Left ventricle myocardium inferior (tissue), 1 donor: ENCODE results near the gene ZNF236. TPM values are rescaled to one million over a fixed set of nuclear protein-coding genes. Genes with fewer than 3 reads are reported as not detected.

Source experiments
- DNase-seq: peaks from one replicate; pipeline ENCODE4 v3.0.0-alpha.2; 2020
- H3K27ac ChIP-seq: fragments of 200-600 bp; replicated peaks from 2 replicates; pipeline ENCODE4 v1.8.0; 2021
- H3K27me3 ChIP-seq: fragments of 200-600 bp; 2 replicates; pipeline ENCODE4 v1.8.0; 2021; ENCODE audit warnings: low read depth
- H3K36me3 ChIP-seq: fragments of 200-600 bp; 2 replicates; pipeline ENCODE4 v1.8.0; 2021
- H3K4me1 ChIP-seq: fragments of 200-600 bp; 2 replicates; pipeline ENCODE4 v1.8.0; 2021
- H3K4me3 ChIP-seq: fragments of 200-600 bp; 2 replicates; pipeline ENCODE4 v1.8.0; 2021; ENCODE audit warnings: mild to moderate bottlenecking, moderate library complexity
- H3K9me3 ChIP-seq: fragments of 200-600 bp; replicated peaks from 2 replicates; pipeline ENCODE4 v1.8.0; 2021
- CTCF ChIP-seq: fragments of 200-600 bp; IDR thresholded peaks from 2 replicates; pipeline ENCODE4 v1.8.0; 2021; ENCODE audit warnings: antibody characterized with exemption, mild to moderate bottlenecking, borderline replicate concordance
- intact Hi-C: fragments of 100-400 bp; cut with micrococcal nuclease; formaldehyde crosslinking; loops from one replicate; pipeline ENCODE4 v1.11.0; 2022
- total RNA-seq: library from RNA; stranded (reverse); fragmentation: NEBNext Ultra II Directional; extraction: Animal tissue kit (Norgen Biotek cat#: 25700); gene quantifications from one replicate; pipeline ENCODE4 v1.2.1, GENCODE V29; 2021
- donor health status: DM: no; HTN: yes; CAD: no; lungs with severe emphysema.

The ZNF236 gene
- total RNA-seq, 1 donor from 2014 or later, result 10.6 TPM

DNA sequence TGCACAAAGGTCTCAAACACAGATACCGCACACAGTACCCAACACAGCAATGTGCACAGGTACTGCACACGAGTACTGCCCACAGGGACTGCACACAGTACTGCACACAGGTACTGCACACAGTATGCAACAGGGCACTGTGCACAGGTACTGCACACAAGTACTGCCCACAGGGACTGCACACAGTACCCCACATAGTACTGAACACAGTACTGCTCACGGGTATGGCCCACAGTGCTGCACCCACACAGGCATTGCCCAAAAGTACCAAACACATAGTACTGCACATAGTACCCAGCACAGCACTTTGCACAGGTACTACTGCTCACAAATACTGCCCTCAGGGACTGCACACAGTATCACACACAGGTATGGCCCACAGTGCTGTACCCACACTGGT is 73.1 kb downstream of the ZNF236 start:
- TF ChIP-seq CTCF, result no peak
- Histone ChIP-seq H3K4me1 (no peaks in the 10 kb centered on the region), H3K27ac (no peak overlapping the region), H3K36me3 (peaks cover 73% of the 10 kb centered on the region), H3K4me3 (no peak overlapping the region), H3K27me3 (no peaks in the 10 kb centered on the region), H3K9me3 (no peaks in the 10 kb centered on the region)
- no peak for DNase-seq
- intact Hi-C loops, result no loop called here

DNA sequence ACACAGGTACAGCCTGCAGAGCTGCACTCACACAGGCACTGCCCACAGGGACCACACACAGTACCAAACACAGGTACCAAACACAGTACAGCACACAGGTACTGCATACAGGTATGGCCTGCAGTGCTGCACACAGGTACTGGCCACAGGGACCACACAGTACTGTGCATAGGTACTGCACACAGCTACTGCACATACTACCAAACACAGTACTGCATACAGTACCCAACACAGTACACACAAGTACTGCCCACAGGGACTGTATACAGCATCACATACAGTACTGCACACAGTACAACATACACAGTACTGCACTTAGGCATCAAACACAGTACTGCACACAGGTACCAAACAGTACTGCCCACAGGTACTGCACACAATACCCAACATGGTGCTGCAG is 74.3 kb downstream of the ZNF236 start:
- intact Hi-C loops, result no loop called here
- Histone ChIP-seq H3K27ac (no peak overlapping the region), H3K27me3 (no peaks in the 10 kb centered on the region), H3K36me3 (peaks cover 72% of the 10 kb centered on the region), H3K9me3 (no peaks in the 10 kb centered on the region), H3K4me3 (no peak overlapping the region), H3K4me1 (no peaks in the 10 kb centered on the region)
- TF ChIP-seq CTCF, result no peak
- no peak for DNase-seq

DNA sequence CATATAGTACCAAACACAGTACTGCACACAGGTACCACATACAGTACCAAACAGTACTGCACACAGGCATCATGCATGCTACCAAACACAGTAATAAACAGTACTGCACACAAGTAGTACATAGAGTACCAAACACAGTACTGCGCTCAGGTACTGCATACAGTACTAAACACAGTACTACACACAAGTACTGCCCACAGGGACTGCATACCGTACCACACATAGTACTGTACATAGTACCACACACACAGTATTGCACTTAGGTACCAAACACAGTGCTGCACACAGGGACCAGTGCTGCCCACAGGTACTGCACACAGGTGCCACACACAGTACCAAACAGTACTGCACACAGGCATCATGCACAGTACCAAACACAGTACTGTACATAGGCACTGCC is 74.9 kb downstream of the ZNF236 start:
- intact Hi-C loops, result no loop called here

GRCh38 chr18:76903386-76903785 is 81.0 kb downstream of the ZNF236 start:
- H3K9me3 ChIP-seq, result no peaks in the 10 kb centered on the region
- TF ChIP-seq CTCF, result no peak
- no peak for DNase-seq
- intact Hi-C loops, result no loop called here
- H3K27me3 ChIP-seq, result no peaks in the 10 kb centered on the region
- H3K36me3 ChIP-seq, result peaks cover 64% of the 10 kb centered on the region
- peaks cover 8% of the 10 kb centered on the region for H3K4me1 ChIP-seq
- H3K4me3 ChIP-seq, result no peak overlapping the region
- no peak overlapping the region for H3K27ac ChIP-seq

More for the DNA sequence above, 74.9 kb downstream of the ZNF236 start:
- no peak for DNase-seq
- H3K9me3 ChIP-seq, result no peaks in the 10 kb centered on the region
- no peaks in the 10 kb centered on the region for H3K27me3 ChIP-seq
- peaks cover 70% of the 10 kb centered on the region for H3K36me3 ChIP-seq
- no peak for TF ChIP-seq CTCF
- no peaks in the 10 kb centered on the region for H3K4me1 ChIP-seq
- H3K27ac ChIP-seq, result no peak overlapping the region
- H3K4me3 ChIP-seq, result no peak overlapping the region

DNA sequence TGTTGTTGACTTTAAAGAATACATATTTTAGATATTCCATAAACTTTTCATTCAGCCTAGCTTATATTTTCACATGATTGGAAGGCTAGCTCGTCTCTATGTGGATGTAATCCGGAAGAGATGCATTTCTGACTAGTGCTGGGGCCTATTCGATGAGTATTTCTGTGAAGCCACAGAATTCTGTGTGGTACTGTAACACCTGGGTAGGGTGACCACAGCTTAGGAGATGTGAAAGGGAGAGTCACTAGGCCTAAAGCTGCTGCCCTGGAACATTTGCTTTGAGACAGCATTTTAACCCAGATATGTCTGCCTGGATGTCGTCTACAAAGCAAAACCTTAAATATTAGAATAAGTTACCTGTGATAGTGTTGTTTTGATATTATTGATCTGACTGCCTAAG is 83.5 kb downstream of the ZNF236 start:
- Histone ChIP-seq H3K4me3 (no peak overlapping the region), H3K4me1 (peaks cover 8% of the 10 kb centered on the region), H3K36me3 (peaks cover 54% of the 10 kb centered on the region), H3K27me3 (no peaks in the 10 kb centered on the region), H3K9me3 (no peaks in the 10 kb centered on the region), H3K27ac (no peak overlapping the region)
- TF ChIP-seq CTCF, result no peak
- intact Hi-C loops, result no loop called here
- DNase-seq, result no peak

GRCh38 chr18:76908277-76908676 is 85.9 kb downstream of the ZNF236 start:
- no peak overlapping the region for H3K27ac ChIP-seq
- TF ChIP-seq CTCF, result no peak
- no peak overlapping the region for H3K4me3 ChIP-seq
- no peak for DNase-seq
- intact Hi-C loops, result no loop called here
- no peaks in the 10 kb centered on the region for H3K9me3 ChIP-seq
- no peaks in the 10 kb centered on the region for H3K27me3 ChIP-seq
- peaks cover 3% of the 10 kb centered on the region for H3K4me1 ChIP-seq
- peaks cover 71% of the 10 kb centered on the region for H3K36me3 ChIP-seq
